HG02610 (cell line): ENCODE results near the gene CLIP1.
"Not testable (repeated sequence)": the region's sequence is repeated elsewhere in the genome, so short reads cannot be mapped to it uniquely, and the experiment has no call there.

Source experiments
- ATAC-seq: cut with Tn5 transposase; IDR thresholded peaks from one replicate; pipeline ENCODE4 v1.9.1; 2021; ENCODE audit warnings: mild to moderate bottlenecking, moderate library complexity; ENCODE audit not compliant: unreplicated experiment

CLIP1 gene

DNA sequence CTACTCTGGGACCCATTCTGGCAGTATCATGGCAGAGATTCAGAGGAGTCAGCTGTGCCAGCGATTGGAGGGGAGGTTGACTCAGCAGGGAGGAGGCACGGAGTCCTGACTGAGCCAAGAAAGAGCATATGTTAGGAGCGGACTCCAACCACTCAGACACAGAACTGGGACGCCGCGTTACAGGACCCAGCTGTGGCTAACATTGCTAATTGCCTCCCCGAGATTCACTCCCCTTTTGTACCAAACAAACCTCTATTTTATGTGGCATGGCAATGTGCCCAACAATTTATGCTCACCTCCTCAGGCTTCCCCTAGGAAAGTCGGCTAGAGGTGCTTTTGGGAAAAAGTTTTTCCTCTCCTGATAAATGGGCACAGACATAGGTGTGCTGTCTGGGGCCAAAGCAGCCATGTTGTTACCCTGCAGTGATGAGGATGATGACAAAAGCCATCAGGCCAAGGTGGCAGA is 15.2 kb upstream of the CLIP1 start:
- no peak for ATAC-seq

DNA sequence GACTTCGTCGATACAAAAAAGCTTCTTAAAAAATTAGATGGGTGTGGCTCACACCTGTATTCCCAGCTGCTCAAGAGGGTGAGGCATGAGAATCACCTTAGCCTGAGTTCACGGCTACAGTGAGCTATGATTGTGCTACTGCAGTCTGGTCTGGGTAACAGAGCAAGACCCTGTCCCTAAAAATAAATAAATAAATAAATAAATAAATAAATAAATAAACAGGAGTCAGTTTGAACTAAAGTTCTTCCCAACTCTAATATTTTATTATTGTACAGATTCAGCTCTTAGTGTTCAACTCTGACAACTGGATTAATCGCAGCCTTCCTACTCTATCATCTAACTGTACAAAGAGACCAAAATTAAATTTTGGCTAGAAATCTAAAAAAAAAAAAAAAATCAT is 12.7 kb upstream of the CLIP1 start:
- ATAC-seq = no peak

DNA sequence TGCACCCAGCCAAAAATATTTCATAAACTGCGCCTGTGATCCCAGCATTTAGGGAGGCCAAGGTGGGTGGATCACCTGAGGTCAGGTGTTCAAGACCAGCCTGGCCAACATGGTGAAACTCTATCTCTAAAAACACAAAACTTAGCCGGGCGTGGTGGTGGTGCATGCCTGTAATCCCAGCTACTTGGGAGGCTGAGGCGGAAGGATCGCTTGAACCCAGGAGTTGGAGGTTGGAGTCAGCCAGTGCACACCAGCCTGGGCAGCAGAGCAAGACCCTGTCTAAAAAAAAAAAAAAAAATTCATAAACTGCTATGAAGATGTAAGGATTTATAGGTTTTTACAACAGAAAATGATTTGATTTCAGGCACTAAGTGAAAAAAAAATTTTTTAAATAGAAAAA is 6.6 kb upstream of the CLIP1 start:
- ATAC-seq = not testable (repeated sequence)

DNA sequence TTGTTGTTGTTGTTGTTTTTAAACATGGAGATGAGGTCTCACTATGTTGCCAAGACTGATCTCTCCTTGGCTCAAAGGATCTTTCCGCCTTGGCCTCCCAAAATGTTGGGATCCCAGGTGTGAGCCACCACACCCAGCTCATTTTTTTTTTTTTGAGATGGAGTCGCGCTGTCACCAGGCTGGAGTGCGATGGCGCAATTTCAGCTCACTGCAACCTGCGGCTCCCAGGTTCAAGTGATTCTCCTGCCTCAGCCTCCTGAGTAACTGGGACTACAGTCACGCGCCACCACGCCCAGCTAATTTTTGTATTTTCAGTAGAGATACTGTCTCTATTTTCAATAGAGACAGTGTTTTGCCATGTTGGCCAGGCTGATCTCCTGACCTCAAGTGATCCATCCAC is 4.9 kb upstream of the CLIP1 start:
- ATAC-seq = no peak

DNA sequence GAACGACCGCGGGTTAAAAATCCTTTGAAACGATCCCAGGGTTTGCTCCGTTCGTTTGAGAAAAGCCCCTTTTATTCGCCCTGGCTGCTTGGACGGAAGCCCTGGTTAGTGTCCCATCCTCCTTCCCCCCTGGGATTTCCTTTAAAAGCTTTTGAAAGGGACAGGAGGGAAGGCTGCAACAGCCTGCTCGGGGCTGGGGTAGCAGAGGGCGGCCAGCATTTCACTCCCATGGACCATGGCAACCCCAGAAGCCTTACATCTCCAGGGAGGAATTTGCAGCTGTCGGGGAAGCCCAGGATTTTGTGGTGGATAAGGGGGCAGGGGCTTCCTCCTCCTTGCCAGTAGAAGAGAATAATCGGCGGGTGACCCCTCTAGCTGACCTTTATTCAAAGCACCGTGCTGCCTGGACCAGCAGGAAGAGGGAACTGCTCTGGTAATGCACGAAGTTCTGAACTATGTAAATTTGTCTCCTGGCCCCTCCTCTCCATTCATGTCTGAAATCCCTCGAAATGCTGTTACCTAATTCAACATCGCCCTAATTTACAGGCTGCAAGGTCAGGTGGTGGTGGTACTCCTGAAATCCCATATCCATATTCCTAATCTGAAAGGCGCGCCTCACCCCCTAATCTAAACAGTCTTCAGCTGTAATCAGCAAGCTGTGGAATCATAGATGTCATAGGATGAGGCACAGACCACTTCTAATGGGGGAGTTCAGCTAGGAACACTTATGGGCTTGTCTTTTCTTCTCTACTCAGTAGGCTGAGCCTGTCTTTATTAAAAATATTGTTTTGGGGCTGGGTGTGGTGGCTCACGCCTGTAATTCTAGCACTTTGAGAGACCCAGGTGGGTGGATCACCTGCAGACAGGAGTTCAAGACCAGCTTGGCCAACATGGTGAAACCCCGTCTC is 1.0 kb upstream of the CLIP1 start:
- no peak for ATAC-seq

DNA sequence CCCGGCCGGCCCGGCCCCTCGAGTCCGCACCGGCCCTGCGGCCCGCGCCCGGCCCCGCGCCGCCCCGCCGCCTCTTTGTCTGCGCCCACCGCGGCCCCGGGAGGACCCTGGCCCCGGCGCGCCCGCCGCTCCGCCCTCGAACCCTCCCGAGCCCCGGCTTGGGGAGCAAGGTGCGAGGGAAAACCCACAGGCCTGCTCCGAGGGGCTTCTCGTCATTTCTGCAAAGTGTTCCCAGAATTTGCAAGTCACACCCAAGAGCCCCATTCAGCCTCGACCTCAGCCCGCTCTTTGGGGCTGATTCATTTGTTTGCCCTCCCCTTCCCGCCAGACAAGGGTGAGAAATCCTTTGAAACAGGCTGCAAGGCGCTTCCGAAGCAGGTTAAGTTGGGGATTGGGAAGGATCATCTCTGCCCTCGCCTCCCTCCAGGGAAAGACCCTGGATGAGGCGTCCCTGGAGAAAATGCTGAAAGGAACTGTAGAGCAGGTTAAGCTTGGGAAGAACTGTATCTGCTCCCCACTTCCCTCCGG is 325 bp upstream of the CLIP1 start:
- ATAC-seq = peak; percentile 4

DNA sequence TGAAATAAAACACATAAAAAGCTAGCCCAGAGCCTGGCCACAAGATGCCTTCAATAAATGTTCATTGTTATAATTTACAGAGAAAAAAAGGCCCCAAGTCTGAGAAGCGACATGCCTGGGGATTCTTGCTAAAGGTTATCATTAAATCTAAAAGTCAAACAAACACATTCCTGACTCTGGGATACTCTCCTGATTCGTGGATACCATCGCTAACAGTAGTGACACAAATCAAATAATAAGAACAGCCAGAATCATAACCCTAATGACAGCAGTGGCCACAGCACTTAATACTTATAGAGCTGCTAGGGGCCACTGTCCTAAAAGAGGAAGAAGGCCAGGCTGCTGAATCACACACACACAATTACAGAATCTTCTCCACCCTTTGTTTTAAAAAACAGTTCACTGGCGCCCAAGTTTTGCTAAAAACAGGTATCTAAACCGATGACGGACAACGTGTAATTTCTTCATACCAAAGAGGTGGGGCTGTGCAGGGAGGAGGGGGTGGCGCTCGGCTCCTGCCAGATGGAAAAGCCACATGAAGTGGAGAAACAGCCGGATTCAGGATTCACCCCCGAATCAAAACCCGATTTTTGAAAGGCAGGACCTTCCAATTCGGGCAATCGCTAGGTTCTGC is 1.2 kb downstream of the CLIP1 start:
- ATAC-seq = no peak

DNA sequence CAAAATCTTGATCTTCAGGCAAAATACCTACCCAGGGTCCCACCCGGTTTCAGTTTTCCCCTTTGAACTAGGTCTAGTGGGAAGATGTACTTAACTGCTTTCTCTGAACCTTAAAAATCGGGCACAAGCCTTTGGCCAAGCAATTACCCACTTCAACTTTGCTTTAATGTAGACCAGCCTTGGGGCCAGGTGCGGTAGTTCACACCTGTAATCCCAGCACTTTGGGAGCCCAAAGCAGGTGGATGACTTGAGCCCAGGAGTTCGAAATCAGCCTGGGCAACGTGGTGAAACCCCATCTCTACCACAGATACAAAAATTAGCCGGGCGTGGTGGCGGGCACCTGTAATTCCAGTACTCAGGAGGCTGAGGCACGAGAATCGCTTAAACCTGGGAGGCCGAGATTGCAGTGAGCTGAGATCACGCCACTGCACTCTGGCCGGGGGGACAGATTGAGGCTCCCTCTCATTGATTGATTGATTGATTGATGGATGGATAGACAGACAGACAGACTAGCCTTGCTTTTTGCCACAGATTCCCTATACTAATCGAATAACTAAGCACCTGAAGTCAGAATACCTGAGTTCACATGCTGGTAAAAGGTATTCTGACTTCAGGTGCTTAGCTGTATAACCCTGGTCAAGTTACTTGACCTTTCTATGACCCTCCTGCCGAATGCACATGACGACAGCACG is 1.9 kb downstream of the CLIP1 start:
- no peak for ATAC-seq

DNA sequence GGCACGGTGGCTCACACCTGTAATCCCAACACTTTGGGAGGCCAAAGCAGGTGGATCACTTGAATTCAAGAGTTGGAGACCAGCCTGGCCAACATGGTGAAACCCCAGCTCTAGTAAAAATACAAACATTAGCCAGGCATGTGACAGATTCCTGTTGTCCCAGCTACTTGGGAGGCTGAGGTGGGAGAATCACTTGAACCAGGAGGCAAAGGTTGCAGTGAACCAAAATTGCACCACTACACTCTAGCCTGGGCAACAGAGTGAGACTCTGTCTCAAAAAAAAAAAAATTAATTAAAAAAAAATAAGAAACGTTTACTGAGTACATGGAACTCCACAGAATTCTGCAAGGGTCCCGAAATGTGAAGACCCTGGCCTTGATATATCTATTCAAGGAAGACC is 3.4 kb downstream of the CLIP1 start:
- not testable (repeated sequence) for ATAC-seq

DNA sequence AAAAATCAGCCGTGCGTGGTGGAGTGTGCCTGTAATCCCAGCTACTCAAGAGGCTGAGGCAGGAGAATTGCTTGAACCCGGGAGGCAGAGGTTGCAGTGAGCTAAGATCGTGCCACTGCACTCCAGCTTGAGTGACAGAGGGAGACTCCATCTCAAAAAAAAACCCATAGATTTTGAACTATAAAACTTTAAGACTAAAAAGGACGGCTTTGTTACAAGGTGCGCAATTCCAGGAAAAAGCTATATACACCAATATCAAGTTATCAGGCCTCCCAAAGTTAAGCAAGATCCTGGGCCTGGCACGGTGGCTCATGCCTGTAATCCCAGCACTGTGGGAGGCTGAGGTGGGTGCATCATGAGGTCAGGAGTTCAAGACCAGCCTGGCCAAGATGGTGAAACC is 6.8 kb downstream of the CLIP1 start:
- ATAC-seq = not testable (repeated sequence)

DNA sequence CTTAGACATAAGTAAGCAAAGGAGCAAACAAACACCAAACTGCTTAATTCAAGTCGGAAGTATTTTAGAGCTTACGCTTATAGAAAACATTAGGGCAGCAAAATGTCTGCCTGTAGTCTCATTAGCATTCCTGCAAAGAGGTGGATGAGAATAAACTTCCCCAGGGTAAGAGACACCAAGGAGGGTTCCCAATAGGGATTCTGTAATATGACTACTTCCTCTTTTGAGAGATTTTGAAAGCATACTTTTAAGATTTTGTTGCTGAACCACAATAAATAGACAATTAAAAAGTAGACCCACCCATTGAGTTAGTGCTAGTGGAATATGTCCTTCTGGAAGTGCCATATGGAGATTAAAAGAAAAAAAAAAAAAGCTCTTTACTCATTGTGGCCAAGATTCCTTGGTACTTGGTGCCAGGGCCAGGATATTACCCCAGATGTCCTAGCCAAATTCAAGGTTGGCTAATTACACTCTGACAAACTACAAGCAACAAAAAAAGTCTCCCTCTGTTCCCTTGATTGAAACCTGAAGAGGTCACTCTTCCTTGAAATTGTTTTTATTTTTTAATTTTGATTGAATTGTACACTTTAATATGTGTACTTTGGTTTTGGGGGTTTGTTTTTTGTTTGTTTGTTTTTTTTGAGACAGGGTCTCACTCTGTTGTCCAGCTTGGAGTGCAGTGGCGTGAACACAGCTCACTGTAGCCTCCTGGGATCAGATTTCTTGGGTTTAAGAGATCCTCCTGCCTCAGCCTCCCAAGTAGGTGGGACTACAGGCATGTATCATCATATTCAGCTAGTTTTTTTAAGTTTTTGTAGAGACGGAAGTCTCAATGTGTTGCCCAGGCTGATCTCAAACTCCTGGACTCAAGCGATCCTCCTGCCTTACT is 8.7 kb downstream of the CLIP1 start:
- no peak for ATAC-seq

DNA sequence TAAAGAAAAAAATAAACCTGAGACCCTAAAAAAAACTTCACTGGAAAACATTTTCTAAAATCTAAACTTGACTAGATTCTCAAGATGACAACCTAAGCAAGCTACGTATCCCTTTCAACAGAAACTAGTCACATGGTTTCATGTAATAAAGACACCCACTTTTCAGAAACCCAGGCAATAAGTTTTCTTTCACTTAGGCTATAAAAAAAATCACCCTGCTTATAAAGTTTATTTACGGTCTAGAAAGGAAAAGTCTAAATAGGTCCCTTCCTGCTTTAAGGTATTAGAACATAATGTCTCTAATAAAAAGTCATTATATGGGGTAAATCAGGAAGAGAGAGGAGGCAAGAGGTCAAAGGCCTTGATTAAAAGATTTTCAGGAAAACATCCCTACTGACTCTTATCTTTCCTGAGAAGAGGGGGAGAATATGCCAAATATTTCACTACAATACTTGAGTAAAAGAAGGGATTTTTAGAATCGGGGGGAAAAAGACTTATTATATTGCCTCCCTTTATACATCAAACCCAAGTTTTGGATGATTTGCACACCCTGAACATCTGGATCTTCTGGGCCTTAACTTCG is 9.5 kb downstream of the CLIP1 start:
- no peak for ATAC-seq

DNA sequence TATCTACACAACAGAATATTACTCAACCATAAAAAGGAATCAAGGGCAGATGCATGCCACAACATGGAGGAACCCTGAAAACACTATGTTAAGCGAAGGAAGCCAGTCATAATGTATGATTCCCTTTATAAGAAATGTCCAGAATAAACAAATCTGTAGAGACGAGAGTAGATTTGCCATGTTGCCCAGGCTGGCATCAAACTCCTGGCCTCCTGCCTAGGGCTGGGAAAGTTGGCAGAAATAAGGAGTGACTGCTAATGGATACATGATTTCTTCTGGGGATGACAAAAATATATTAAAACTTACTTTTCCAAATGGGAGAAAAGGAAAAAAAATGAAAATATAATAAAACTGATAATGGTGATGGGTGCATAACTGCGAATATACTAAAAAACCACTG is 10.9 kb downstream of the CLIP1 start:
- no peak for ATAC-seq

DNA sequence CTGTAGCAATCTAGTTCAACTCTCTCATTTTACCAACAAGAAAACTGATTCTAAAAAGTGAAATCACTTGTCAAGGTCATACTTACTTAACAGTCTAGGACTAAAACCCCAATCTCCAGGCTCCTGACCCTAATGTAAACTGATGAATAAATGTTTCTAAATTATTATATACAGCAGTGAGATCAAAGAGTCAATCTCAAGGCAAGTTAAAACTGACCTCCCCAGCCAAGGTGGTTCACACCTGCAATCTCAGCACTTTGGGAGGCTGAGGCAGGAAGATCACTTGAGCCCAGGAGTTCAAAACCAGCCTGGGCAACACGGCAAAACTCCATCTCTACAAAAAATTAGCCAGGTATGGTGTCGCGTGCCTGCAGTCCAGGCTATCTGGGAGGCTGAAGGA is 15.3 kb downstream of the CLIP1 start:
- ATAC-seq = no peak

DNA sequence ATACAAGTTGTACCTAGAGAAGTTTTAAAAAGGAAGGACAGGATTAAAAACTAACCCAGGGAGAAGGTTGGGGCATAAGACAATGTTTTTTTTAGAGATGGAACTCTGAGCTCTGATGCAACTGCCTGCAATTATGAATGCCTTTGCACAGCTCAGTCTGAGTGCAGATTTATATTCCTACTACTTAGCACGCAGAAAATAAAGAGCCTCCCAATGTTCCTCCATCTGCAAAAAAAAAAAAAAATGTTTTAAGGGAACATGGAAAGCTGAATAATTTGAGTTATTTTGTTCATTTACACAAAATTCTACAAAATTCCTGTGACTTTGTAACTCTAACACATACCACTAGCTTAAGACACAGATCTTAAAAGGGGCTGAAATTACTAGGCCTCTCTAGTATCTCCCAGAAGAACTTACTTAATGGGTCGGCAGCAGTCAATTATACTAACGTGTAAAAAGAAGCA is 15.7 kb downstream of the CLIP1 start:
- no peak for ATAC-seq

DNA sequence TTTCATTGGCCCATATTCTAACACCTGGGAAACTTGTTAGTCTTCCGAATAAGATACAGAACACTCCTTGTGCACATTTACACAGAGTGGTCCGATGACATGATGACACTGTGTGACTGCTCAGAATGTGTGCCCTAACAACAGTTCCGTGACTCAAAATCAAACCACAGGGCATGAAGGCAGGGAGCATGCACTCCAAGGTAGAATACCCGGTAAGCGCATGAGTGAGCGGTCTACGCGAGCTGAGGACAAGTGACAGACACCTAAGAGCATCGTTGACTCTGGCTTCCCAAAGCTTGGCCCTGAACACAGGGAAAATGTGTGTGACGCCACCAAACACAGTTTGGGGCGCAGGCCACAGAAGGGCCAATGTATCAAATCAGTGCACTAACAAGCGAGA is 18.6 kb downstream of the CLIP1 start:
- no peak for ATAC-seq

DNA sequence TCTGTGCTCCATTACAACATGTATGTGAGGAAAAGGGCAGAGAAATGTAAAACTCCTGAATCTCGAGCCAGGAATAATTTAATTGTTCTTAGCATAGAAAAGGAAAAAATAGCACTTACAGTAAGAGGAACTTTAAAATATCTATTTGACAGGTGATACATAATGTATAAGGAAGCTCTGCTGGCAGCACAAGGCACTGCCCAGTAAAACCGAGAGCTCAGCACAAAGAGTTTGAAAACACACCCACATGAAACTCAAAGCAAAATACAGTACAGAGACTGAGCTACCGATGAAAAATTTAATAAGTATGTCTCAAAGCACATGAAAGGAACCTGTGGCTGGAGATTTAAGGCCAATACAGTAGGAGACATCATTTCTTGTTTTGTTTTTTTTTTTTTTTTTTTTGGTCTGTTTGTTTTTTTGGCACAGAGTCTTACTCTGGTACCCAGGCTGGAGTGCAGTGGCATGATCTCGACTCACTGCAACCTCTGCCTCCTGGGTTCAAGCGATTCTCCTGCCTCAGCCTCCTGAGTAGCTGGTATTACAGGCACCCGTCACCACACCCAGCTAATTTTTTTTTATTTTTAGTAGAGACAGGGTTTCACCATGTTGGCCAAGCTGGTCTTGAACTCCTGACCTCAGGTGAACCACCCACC is 19.2 kb downstream of the CLIP1 start:
- ATAC-seq = peak; percentile 57

DNA sequence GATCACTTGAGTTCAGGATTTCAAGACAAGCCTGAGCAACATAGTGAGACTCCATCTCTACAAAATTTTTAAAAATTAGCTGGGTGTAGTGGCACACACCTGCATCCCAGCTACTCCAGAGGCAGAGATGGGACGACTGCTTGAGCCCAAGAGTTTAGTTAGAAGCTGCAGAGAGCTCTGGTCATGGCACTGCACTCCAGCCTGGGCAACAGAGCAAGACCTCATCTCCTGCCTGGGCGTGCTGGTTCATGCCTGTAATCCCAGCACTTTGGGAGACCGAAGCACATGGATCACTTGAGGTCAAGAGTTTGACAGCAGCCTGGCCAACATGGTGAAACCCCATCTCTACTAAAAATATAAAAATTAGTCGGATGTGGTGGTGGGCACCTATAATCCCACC is 20.2 kb downstream of the CLIP1 start:
- no peak for ATAC-seq

DNA sequence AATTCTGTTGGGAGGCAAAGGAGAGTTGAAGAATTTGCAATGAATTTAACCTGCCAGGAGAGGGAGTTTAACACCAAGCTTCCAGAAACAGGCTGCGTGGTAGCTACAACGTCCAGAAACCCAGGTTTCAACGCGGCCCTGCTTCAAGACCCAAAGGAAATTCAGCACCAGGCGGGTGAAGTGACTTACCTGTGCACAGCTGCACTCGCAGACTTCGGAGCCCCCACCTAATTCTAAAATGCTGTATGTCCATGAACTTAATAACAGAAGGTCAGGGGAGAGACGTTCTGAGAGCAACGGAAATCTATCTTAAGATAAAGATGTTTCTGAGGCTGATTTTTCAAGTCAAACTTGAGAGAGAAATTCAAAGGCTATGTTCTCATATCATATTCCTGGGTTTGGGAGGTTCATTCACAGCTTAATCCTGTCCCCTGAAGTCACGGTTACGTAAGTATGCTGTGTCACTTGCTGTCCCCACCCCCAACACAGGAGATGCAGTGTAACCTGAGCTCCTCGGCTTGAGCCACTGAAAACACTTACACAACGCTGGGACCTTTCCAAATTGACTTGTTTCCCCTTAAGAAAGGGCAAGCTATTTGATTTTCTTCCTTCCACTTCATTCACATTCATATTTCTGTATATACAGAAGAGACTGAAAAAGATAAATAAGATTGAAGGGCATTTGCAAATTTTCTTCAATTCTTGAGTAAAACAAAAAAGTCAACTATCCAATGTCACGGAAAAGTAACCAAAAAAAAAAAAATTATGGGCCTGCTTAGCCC is 22.7 kb downstream of the CLIP1 start:
- no peak for ATAC-seq
